Measurements from ENCODE around the gene KRT74.

Gene KRT74

DNA sequence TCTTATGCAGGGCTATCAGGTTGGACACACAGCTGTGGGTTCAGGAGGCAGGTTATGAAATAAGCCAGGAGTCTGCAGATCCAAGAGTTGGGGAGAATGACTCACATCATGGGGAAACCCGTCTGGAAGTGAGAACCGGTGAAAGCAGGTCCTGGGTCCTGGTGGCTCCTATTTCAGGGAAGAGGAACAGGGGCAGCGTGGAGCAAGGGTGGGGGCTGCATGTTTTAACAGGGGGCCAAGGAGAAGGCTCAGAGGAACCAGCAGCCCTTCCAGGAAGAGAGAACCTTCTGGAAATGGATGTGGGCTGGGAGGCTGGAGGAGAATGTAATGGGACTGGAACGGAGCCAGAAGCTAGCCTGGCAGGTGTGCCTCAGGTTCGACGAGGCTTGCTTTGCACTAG, 7.8 kb upstream of the KRT74 start:
- H3K9me2 ChIP-seq (ENCODE audit: low read depth, low read length): no peaks in the 10 kb centered on the region
- no peaks in the 10 kb centered on the region for H3K9me3 ChIP-seq (ENCODE audit: low read length)
- TF ChIP-seq EZH2 (IDR thresholded peaks at IDR 0.05; ENCODE audit: borderline replicate concordance, low read length): no peak
- TF ChIP-seq, protein P1, sequence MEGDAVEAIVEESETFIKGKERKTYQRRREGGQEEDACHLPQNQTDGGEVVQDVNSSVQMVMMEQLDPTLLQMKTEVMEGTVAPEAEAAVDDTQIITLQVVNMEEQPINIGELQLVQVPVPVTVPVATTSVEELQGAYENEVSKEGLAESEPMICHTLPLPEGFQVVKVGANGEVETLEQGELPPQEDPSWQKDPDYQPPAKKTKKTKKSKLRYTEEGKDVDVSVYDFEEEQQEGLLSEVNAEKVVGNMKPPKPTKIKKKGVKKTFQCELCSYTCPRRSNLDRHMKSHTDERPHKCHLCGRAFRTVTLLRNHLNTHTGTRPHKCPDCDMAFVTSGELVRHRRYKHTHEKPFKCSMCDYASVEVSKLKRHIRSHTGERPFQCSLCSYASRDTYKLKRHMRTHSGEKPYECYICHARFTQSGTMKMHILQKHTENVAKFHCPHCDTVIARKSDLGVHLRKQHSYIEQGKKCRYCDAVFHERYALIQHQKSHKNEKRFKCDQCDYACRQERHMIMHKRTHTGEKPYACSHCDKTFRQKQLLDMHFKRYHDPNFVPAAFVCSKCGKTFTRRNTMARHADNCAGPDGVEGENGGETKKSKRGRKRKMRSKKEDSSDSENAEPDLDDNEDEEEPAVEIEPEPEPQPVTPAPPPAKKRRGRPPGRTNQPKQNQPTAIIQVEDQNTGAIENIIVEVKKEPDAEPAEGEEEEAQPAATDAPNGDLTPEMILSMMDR (IDR thresholded peaks at IDR 0.05; ENCODE audit: low read length): no peak
- no peaks in the 10 kb centered on the region for H4K20me1 ChIP-seq (ENCODE audit: insufficient read depth, low read length)
- no peak overlapping the region for H3K27ac ChIP-seq (ENCODE audit: low read depth, low read length, poor library complexity, severe bottlenecking)
- H3K79me2 ChIP-seq (ENCODE audit: insufficient read depth, low read length): no peaks in the 10 kb centered on the region
- no peak overlapping the region for H3K9ac ChIP-seq (ENCODE audit: low read length)
- H3K4me1 ChIP-seq (ENCODE audit: insufficient read depth, low read length, severe bottlenecking): no peaks in the 10 kb centered on the region
- H3K27me3 ChIP-seq (ENCODE audit: insufficient read depth, low read length): no peaks in the 10 kb centered on the region
- H2AFZ ChIP-seq (ENCODE audit: low read length): no peak overlapping the region
- H3K36me3 ChIP-seq (ENCODE audit: insufficient read depth, low read length): no peaks in the 10 kb centered on the region
- no peak overlapping the region for H3K4me3 ChIP-seq (ENCODE audit: low read depth, low read length, poor library complexity, severe bottlenecking)
- H3F3A ChIP-seq (ENCODE audit: insufficient read depth, low read length): no peaks in the 10 kb centered on the region
- H3K4me2 ChIP-seq (ENCODE audit: low read length): no peak overlapping the region

DNA sequence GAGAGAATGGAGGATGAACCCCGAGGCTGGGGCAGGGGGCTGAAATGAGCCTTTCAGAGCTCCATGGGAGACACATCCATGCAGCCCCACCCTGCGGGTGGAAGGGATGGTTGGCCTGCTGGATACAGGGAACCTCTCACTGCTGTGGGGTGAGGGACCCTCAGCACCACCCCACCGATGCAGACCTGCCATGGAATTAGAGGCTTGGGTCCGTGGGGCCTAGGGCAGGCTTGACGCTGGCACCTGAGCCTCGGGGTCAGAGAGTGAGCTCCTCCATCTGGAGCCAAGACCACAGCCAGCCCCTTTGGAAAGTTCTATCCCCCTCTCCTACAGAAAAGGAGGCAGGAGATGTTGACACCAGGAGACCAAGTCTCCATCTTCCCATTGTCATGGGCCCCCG, 7.4 kb upstream of the KRT74 start:
- no peaks in the 10 kb centered on the region for H4K20me1 ChIP-seq (ENCODE audit: insufficient read depth, low read length)
- H3K79me2 ChIP-seq (ENCODE audit: insufficient read depth, low read length): no peaks in the 10 kb centered on the region
- no peak overlapping the region for H3K4me2 ChIP-seq (ENCODE audit: low read length)
- no peaks in the 10 kb centered on the region for H3K4me1 ChIP-seq (ENCODE audit: insufficient read depth, low read length, severe bottlenecking)
- no peaks in the 10 kb centered on the region for H3K27me3 ChIP-seq (ENCODE audit: insufficient read depth, low read length)
- H3K9me2 ChIP-seq (ENCODE audit: low read depth, low read length): no peaks in the 10 kb centered on the region
- H3K9ac ChIP-seq (ENCODE audit: low read length): no peak overlapping the region
- no peaks in the 10 kb centered on the region for H3F3A ChIP-seq (ENCODE audit: insufficient read depth, low read length)
- no peak overlapping the region for H2AFZ ChIP-seq (ENCODE audit: low read length)
- no peak overlapping the region for H3K4me3 ChIP-seq (ENCODE audit: low read depth, low read length, poor library complexity, severe bottlenecking)
- no peaks in the 10 kb centered on the region for H3K9me3 ChIP-seq (ENCODE audit: low read length)
- H3K27ac ChIP-seq (ENCODE audit: low read depth, low read length, poor library complexity, severe bottlenecking): no peak overlapping the region
- no peaks in the 10 kb centered on the region for H3K36me3 ChIP-seq (ENCODE audit: insufficient read depth, low read length)
- TF ChIP-seq, protein P1 (IDR thresholded peaks at IDR 0.05; ENCODE audit: low read length): no peak
- TF ChIP-seq EZH2 (IDR thresholded peaks at IDR 0.05; ENCODE audit: borderline replicate concordance, low read length): no peak

DNA sequence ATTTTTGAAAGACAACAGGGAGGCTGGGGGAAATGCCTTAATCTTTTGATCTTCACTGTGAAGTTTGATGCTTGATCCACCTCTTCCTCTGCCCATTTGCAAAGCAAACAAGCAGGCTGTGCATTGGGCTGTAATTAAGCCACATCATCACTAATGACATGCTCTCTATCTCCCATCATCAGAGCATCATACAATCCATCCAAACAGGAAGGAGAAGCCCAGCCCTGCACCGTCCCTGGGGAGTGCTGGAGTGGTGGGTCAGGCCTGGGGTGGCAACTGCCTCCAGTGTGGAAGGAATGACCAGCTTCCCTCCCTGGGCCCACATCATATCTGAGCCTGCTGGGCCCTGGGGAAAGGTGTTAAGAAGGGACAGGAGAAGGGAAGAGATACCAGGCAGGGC, 6.9 kb upstream of the KRT74 start:
- no peak for TF ChIP-seq EZH2 (IDR thresholded peaks at IDR 0.05; ENCODE audit: borderline replicate concordance, low read length)
- TF ChIP-seq, protein P1 (IDR thresholded peaks at IDR 0.05; ENCODE audit: low read length): no peak
- H3K4me1 ChIP-seq (ENCODE audit: insufficient read depth, low read length, severe bottlenecking): no peaks in the 10 kb centered on the region
- H3K9ac ChIP-seq (ENCODE audit: low read length): no peak overlapping the region
- H3K4me3 ChIP-seq (ENCODE audit: low read depth, low read length, poor library complexity, severe bottlenecking): no peak overlapping the region
- H3K27me3 ChIP-seq (ENCODE audit: insufficient read depth, low read length): no peaks in the 10 kb centered on the region
- H3K36me3 ChIP-seq (ENCODE audit: insufficient read depth, low read length): no peaks in the 10 kb centered on the region
- H3K4me2 ChIP-seq (ENCODE audit: low read length): no peak overlapping the region
- no peaks in the 10 kb centered on the region for H3K9me2 ChIP-seq (ENCODE audit: low read depth, low read length)
- H4K20me1 ChIP-seq (ENCODE audit: insufficient read depth, low read length): no peaks in the 10 kb centered on the region
- no peak overlapping the region for H3K27ac ChIP-seq (ENCODE audit: low read depth, low read length, poor library complexity, severe bottlenecking)
- H3K79me2 ChIP-seq (ENCODE audit: insufficient read depth, low read length): no peaks in the 10 kb centered on the region
- no peak overlapping the region for H2AFZ ChIP-seq (ENCODE audit: low read length)
- H3K9me3 ChIP-seq (ENCODE audit: low read length): no peaks in the 10 kb centered on the region
- no peaks in the 10 kb centered on the region for H3F3A ChIP-seq (ENCODE audit: insufficient read depth, low read length)

All from OCI-LY1 (cell line).